ENCODE measurements around the gene PRIMPOL.

Gene PRIMPOL

DNA sequence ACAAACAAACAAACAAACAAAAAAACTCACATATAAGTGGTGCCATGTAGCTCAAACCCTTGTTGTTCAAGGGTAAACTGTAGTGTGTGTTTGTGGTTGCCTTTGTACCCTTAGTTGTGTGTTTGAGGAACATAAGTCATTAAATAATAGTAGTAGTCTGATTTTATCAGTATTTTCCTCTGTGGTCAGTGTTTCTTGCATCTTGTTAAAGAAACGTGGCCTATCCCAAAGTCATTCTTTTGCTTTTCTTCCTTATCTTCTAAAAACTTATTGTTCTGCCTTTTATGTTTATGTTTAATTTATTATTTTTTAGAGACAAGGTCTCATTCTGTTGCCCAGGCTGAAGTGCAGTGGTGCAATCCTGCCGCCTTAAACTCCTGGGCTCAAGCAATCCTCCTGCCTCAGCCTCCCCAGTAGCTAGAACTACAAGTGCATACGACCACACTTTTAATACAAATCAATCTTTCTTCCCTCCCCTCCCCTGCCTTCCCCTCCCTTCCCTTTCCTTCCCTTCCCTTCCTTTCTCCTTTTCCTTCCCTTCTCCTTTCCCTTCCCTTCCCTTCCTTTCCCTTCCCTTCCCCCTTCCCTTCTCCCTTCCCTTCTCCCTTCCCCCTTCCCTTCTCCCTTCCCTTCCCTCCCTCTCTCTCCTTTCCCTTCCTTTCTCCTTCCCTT lies 26.4 kb downstream of the PRIMPOL start:
- ChIA-PET CTCF (no interaction called here), POLR2A (no interaction called here)
- TF ChIP-seq, protein P1, sequence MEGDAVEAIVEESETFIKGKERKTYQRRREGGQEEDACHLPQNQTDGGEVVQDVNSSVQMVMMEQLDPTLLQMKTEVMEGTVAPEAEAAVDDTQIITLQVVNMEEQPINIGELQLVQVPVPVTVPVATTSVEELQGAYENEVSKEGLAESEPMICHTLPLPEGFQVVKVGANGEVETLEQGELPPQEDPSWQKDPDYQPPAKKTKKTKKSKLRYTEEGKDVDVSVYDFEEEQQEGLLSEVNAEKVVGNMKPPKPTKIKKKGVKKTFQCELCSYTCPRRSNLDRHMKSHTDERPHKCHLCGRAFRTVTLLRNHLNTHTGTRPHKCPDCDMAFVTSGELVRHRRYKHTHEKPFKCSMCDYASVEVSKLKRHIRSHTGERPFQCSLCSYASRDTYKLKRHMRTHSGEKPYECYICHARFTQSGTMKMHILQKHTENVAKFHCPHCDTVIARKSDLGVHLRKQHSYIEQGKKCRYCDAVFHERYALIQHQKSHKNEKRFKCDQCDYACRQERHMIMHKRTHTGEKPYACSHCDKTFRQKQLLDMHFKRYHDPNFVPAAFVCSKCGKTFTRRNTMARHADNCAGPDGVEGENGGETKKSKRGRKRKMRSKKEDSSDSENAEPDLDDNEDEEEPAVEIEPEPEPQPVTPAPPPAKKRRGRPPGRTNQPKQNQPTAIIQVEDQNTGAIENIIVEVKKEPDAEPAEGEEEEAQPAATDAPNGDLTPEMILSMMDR (IDR thresholded peaks at IDR 0.05; ENCODE audit: insufficient read depth, low read length, missing control alignments) = no peak
- no peak overlapping the region for H3K4me3 ChIP-seq (ENCODE audit: low read depth, low read length)
- no peak for DNase-seq (ENCODE audit: low read depth, low spot score)

DNA sequence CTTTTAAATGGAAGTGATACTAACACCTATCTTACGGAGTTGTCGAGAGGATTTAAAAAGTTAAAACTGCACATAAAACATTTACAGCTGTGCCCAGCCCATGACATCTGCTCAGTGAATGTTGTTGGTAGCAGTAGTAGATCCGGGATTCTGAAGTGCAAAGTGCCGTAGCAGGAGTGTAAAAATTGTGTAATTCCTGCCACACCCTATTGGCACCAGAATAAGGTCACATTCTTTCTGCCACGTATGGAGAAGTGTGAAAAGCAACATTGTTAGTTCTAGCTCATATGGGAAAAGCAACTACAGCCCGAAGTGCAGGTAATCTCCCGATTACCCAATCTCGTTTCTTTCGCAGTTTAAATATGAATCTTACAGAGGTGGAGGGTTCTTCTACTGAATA lies 31.2 kb downstream of the PRIMPOL start:
- TF ChIP-seq, protein P1 (IDR thresholded peaks at IDR 0.05; ENCODE audit: insufficient read depth, low read length, missing control alignments) = no peak
- DNase-seq (ENCODE audit: low read depth, low spot score) = no peak
- CTCF ChIA-PET = no interaction called here
- no peak overlapping the region for H3K4me3 ChIP-seq (ENCODE audit: low read depth, low read length)
- POLR2A ChIA-PET = no interaction called here

DNA sequence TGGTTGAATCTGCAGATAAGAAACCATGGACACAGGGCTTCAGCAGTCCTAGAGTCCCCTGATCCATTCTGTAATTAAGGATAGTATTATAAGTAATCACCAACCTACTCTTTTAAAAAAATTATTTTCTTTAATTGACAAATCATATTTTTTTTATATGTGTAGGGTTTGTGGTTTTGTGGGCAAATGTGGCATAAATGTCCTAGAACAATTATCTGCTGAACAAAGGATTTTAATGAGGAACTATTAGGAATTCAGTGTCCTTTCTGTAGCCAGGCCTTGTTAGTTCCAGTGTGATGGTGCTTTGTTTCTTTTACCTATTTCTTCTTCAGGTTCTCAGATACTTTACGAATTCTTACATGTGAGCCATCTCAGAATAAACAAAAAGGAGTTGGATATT lies 32.4 kb downstream of the PRIMPOL start:
- TF ChIP-seq, protein P1 (IDR thresholded peaks at IDR 0.05; ENCODE audit: insufficient read depth, low read length, missing control alignments) = no peak
- H3K4me3 ChIP-seq (ENCODE audit: low read depth, low read length) = no peak overlapping the region
- ChIA-PET CTCF (no interaction called here), POLR2A (no interaction called here)
- DNase-seq (ENCODE audit: low read depth, low spot score) = no peak

DNA sequence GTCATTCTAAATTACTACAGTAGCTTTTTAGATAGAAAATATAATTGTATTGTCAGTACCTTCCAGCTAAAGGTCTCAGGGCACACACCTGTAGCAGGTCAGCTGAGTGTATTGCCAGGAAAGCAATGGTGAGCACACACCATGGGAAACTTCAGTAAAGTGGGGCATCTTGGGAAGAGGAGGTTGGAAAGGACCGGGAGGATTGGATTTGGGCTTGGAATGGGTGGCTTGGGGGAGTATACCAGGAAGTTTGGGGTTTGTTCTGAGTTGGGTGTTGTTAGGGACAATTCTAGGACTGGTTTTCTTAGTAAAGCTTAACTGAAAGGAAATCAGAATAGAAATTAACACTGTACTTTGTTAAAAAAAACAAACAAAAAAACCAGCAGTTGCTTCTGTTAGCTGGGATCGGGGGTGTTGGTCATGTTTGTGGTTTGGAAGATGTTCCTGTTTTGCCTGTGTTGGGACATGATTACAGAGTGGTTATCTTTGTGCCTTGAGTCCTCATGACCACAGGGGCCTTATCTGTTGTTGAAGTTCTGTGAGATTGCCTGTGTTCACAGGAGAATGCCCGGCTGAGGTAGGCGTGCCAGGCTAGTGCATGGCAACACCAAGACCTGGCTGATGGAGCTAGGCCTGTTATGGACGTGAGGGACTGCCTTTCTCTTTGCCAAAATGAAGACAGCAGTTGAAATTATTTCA lies 35.1 kb downstream of the PRIMPOL start:
- no peak overlapping the region for H3K4me3 ChIP-seq (ENCODE audit: low read depth, low read length)
- ChIA-PET CTCF (no interaction called here), POLR2A (interaction anchor here (1.1 kb wide), 1 partner anchor 9 kb away, joined by 3 read pairs; no protein-coding TSS in a partner anchor)
- no peak for DNase-seq (ENCODE audit: low read depth, low spot score)
- TF ChIP-seq, protein P1 (IDR thresholded peaks at IDR 0.05; ENCODE audit: insufficient read depth, low read length, missing control alignments) = no peak

DNA sequence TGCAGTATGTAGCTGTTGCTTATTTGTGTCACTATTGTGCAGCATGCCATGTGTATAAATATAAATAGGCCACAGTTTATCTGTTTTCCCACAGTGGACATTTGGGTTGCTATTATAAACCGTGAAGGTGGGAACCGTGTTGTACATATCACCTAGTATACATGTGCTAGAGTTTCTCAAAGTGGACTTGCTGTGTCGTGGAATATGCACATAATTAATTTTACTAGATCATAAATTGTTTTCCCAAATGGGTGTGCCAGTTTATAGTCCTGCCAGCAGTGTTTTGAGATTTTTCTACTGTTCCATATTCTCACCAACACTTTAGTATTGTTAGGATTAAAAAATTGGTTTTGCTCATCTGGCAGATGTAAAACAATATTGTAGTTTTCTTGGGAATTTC lies 38.5 kb downstream of the PRIMPOL start:
- CTCF ChIA-PET = interaction anchor here (0.6 to 2.0 kb wide), 2 partner anchors 9 to 26 kb away, joined by 3 to 6 read pairs; no protein-coding TSS in a partner anchor
- POLR2A ChIA-PET = no interaction called here
- DNase-seq (ENCODE audit: low read depth, low spot score) = no peak
- H3K4me3 ChIP-seq (ENCODE audit: low read depth, low read length) = no peak overlapping the region
- TF ChIP-seq, protein P1 (IDR thresholded peaks at IDR 0.05; ENCODE audit: insufficient read depth, low read length, missing control alignments) = no peak

DNA sequence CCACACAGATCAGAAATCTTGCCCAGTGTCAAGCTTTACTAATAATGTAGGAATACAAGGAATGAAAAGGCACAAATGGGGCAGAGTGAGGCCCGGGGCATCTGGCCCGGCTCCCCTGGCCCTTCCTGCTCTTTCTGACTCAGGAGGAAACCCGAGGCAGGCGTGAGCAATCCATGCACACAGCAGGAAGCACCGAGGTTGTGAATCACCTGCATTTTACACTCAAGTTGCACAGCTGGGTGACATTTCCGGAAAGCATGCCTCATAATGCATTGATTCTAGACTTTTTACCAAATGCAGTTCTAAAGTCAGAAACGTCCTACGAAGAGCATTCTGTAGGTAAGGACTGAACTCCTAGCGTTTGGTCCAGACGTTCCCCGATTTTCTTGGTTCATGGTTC lies 38.9 kb downstream of the PRIMPOL start:
- POLR2A ChIA-PET = no interaction called here
- DNase-seq (ENCODE audit: low read depth, low spot score) = peak; percentile 76
- H3K4me3 ChIP-seq (ENCODE audit: low read depth, low read length) = no peak overlapping the region
- CTCF ChIA-PET = no interaction called here
- TF ChIP-seq, protein P1 (IDR thresholded peaks at IDR 0.05; ENCODE audit: insufficient read depth, low read length, missing control alignments) = no peak

Data from AG04449 (cell line).